Measurements from ENCODE around the gene MATN3. TPM values are rescaled to one million over a fixed set of nuclear protein-coding genes. Genes with fewer than 3 reads are reported as not detected.

MATN3 gene
- total and polyA plus RNA-seq, 2 of the 8 experiments (the other 6 are each of a cell fraction or from before 2014, with no cell fraction given): 3.0 to 9.9 TPM

DNA sequence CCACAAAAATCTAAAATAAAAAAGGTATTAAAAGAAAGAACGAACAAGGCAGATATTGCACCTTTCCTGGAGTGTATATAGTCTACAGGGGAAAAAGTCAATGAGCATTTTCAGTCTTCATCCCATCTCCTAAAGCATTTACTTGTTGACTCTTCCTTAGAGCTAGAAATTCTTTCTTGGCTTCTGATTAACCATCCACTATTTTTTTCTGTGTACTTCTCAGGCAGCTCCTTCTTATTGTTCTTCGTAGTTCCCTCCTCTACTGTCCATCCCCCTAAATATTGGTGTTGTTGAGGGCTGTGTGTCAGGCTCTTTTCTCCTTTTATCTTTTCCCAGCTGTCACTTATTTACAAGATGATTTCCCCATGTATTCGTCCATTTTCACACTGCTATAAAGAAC is 42.5 kb upstream of the MATN3 start (continued):
- TF ChIP-seq CTCF (IDR thresholded peaks at IDR 0.05; ENCODE audit: control extremely low read depth in 1 of 3, insufficient read depth in 1 of 3, low read depth in 1 of 3, low read length in 3 of 3) (no peak), CREB1 (IDR thresholded peaks at IDR 0.05) (no peak), YY1 (IDR thresholded peaks at IDR 0.05; ENCODE audit: low read depth, low read length) (no peak), PHF8 (conservative IDR thresholded peaks at IDR 0.05; ENCODE audit: low read depth, low read length) (no peak), SAP30 (IDR thresholded peaks at IDR 0.05; ENCODE audit: insufficient read depth, insufficient replicate concordance, low read length) (no peak), SUZ12 (IDR thresholded peaks at IDR 0.05; ENCODE audit: low read length) (no peak), TBP (IDR thresholded peaks at IDR 0.05; ENCODE audit: low read depth, low read length) (no peak)

Data from H1 (cell line).